ENCODE measurements around the gene ITIH6.
"Not testable (repeated sequence)": the region's sequence is repeated elsewhere in the genome, so short reads cannot be mapped to it uniquely, and the experiment has no call there.

The ITIH6 gene

GRCh38 chrX:54798137-54798536, at the start of gene ITIH6:
Gene ITIH6, minus strand, starts transcription at chrX:54798255. Its CDS starts 45 bp downstream, at chrX:54798210.
- no peak for FAIRE-seq
- DNase-seq (ENCODE audit: extremely low spot score, insufficient read length, low read depth), result no peak

- DNase-seq (ENCODE audit: extremely low spot score, insufficient read length, low read depth); FAIRE-seq: not testable (repeated sequence)
Observed at GRCh38 chrX:54847700-54848099, 49.6 kb upstream of the ITIH6 start.

- FAIRE-seq, result no peak
- DNase-seq (ENCODE audit: extremely low spot score, insufficient read length, low read depth), result no peak
Observed at GRCh38 chrX:54843050-54843449, 45.0 kb upstream of the ITIH6 start.

- FAIRE-seq, result no peak
- no peak for DNase-seq (ENCODE audit: extremely low spot score, insufficient read length, low read depth)
Observed at GRCh38 chrX:54842607-54843006, 44.6 kb upstream of the ITIH6 start.

- DNase-seq (ENCODE audit: extremely low spot score, insufficient read length, low read depth); FAIRE-seq: not testable (repeated sequence)
Observed at GRCh38 chrX:54841184-54841874, 43.3 kb upstream of the ITIH6 start.

- no peak for FAIRE-seq
Observed at GRCh38 chrX:54838583-54838982, 40.5 kb upstream of the ITIH6 start.

GRCh38 chrX:54826598-54826997, 28.5 kb upstream of the ITIH6 start:
- no peak for DNase-seq (ENCODE audit: extremely low spot score, insufficient read length, low read depth)

More at GRCh38 chrX:54838583-54838982, 40.5 kb upstream of the ITIH6 start:
- no peak for DNase-seq (ENCODE audit: extremely low spot score, insufficient read length, low read depth)

GRCh38 chrX:54825716-54826438, 27.8 kb upstream of the ITIH6 start:
- DNase-seq (ENCODE audit: extremely low spot score, insufficient read length, low read depth) (no peak), FAIRE-seq (no peak)

More at GRCh38 chrX:54826598-54826997, 28.5 kb upstream of the ITIH6 start:
- FAIRE-seq, result no peak

GRCh38 chrX:54824722-54825121, 26.7 kb upstream of the ITIH6 start:
- DNase-seq (ENCODE audit: extremely low spot score, insufficient read length, low read depth) (no peak), FAIRE-seq (no peak)

GRCh38 chrX:54824195-54824594, 26.1 kb upstream of the ITIH6 start:
- no peak for DNase-seq (ENCODE audit: extremely low spot score, insufficient read length, low read depth)
- no peak for FAIRE-seq

GRCh38 chrX:54821310-54821709, 23.3 kb upstream of the ITIH6 start:
- DNase-seq (ENCODE audit: extremely low spot score, insufficient read length, low read depth), result no peak
- no peak for FAIRE-seq

GRCh38 chrX:54820737-54821136, 22.7 kb upstream of the ITIH6 start:
- no peak for FAIRE-seq
- DNase-seq (ENCODE audit: extremely low spot score, insufficient read length, low read depth), result no peak

GRCh38 chrX:54819201-54819600, 21.1 kb upstream of the ITIH6 start:
- FAIRE-seq, result peak; percentile 31
- no peak for DNase-seq (ENCODE audit: extremely low spot score, insufficient read length, low read depth)

GRCh38 chrX:54818221-54818620, 20.2 kb upstream of the ITIH6 start:
- FAIRE-seq (no peak), DNase-seq (ENCODE audit: extremely low spot score, insufficient read length, low read depth) (no peak)

- DNase-seq (ENCODE audit: extremely low spot score, insufficient read length, low read depth) (no peak), FAIRE-seq (no peak)
Observed at GRCh38 chrX:54817220-54817820, 19.3 kb upstream of the ITIH6 start.

- FAIRE-seq (no peak), DNase-seq (ENCODE audit: extremely low spot score, insufficient read length, low read depth) (no peak)
Observed at GRCh38 chrX:54812306-54812705, 14.3 kb upstream of the ITIH6 start.

- no peak for DNase-seq (ENCODE audit: extremely low spot score, insufficient read length, low read depth)
- FAIRE-seq, result no peak
Observed at GRCh38 chrX:54811301-54811885, 13.3 kb upstream of the ITIH6 start.

GRCh38 chrX:54810532-54810931, 12.5 kb upstream of the ITIH6 start:
- no peak for DNase-seq (ENCODE audit: extremely low spot score, insufficient read length, low read depth)
- no peak for FAIRE-seq

GRCh38 chrX:54808605-54809483, 10.8 kb upstream of the ITIH6 start:
- DNase-seq (ENCODE audit: extremely low spot score, insufficient read length, low read depth) (peak; percentile 86), FAIRE-seq (peak; percentile 100)

GRCh38 chrX:54808109-54808604, 10.1 kb upstream of the ITIH6 start:
- FAIRE-seq, result no peak

More at GRCh38 chrX:54808109-54808604, 10.1 kb upstream of the ITIH6 start:
- DNase-seq (ENCODE audit: extremely low spot score, insufficient read length, low read depth), result no peak
